Muscle of arm (tissue), 12 donors: ENCODE results near the gene AP3M1. TPM values are rescaled to one million over a fixed set of nuclear protein-coding genes. Genes with fewer than 3 reads are reported as not detected.
A peak's percentile ranks its signal among the peaks of the same experiment; 100 is the strongest.
"Not testable (repeated sequence)": the region's sequence is repeated elsewhere in the genome, so short reads cannot be mapped to it uniquely, and the experiment has no call there.

Experiments used
- DNase-seq: peaks from one replicate; pipeline ENCODE4 v3.0.0-alpha.2; 2013
- polyA plus RNA-seq, 12 donors: library from polyadenylated mRNA; unstranded; fragments of 120-200 nt; gene quantifications; one replicate each; pipeline ENCODE4 v1.2.1, GENCODE V29; 2013; ENCODE audit not compliant: insufficient read length in 12 of 12

AP3M1 gene
- polyA plus RNA-seq, 12 donors, result 34.8 to 49.0 (median 43.6) TPM; not detected in 1

DNA sequence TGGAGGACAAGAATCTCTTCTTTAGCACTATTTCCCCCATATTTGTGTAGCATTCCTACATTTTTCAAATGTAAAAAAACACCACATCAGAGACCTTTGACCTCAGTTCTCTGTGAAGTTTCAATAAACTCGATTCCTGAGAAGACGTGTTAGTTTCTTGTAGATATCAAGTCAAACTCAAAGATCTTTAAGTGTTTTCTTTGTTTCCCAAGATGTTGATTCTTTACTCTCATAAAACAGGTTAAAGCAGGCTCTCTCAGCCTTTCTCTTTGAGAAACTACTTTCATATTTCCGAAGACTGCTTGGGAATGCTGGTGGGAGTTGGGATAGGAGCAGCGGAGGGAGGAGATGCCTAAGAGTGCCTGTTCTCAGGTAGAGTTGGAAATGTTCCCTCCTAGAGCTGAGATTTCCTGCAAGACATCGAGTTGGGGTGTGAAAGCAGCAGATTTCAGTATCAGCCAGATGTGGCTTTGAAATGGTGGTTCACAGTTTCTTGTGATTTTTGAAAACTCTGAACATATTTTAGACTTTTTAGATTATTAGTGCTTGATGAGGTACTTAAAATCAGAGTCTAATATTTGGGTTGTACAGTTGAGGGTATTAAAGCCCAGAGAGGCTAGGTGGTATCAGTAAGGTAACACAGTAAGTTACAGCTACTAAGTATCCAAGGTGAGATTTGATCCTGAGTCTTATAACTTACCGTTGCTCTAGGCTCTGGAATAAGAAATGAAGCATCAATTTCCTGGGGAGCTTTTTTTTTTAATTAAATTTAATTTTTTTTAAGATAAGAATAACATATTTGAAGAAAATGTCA is 14.3 kb upstream of the AP3M1 start:
- DNase-seq, result no peak

GRCh38 chr10:74163319-74164068 is 12.9 kb upstream of the AP3M1 start:
- DNase-seq, result no peak

DNA sequence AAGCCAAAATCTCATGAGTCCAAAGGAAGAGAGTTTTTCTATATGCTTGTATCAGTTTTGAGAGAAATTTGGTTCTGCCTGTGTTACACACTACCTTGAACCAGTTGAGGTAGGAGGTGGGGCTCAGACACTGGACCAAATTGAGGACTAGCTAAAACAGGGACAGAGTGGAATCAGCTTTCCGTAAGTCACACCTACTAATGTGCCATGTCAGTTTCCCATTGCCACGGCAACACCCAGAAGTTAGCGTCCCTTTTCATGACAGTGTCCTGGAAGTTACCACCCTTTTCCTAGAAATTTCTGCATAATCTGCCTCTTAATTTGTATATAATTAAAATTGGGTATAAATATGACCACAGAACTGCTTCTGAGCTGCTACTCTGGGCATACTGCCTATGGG is 9.4 kb upstream of the AP3M1 start:
- DNase-seq, result no peak

GRCh38 chr10:74156919-74157289 is 6.3 kb upstream of the AP3M1 start:
- no peak for DNase-seq

DNA sequence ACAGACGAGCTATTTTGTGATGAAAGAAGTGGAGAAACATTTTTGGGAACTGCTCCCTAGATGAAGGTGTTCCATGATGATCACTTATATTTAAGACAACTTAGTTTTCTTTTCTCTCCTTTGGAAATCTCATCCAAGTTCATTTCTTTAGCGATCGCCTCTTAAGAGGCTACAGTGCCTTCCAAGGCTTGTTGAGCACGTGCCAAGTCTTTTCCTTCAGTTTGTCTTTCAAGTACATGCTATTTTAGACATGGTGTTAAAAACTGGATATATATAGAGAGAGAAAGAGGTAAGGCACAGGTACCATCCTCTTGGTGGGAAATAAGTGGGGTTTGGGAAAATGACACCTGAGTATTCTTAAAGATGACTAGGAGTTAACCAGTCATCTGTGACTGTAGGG is 3.0 kb upstream of the AP3M1 start:
- DNase-seq, result no peak

DNA sequence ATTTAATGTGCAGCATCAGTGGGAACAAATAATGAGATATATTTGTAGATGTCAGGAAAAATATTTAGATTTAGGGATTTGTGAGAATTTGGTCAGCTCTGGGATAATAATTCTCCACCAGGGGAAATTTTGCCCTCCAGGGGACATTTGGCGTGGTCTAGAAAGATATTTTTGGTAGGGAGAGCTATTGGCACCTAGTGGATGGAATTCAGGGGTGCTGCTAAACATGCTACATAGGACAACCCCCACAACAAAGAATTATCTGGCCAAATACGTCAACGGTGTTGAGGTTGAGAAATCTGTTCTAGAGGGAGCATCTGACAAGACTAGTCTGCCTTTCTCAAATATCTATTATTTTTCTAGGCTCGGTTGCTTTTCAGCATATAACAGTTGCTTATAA is 2.5 kb upstream of the AP3M1 start:
- DNase-seq, result no peak

GRCh38 chr10:74151879-74152722 is 1.5 kb upstream of the AP3M1 start:
- no peak for DNase-seq

GRCh38 chr10:74150990-74151878 is 606 bp upstream of the AP3M1 start, which contains the start of gene ADK:
Gene ADK (plus strand): TSS chr10:74151221. CDS start chr10:74151279, 58 bp downstream.
- peak; percentile 99 for DNase-seq

DNA sequence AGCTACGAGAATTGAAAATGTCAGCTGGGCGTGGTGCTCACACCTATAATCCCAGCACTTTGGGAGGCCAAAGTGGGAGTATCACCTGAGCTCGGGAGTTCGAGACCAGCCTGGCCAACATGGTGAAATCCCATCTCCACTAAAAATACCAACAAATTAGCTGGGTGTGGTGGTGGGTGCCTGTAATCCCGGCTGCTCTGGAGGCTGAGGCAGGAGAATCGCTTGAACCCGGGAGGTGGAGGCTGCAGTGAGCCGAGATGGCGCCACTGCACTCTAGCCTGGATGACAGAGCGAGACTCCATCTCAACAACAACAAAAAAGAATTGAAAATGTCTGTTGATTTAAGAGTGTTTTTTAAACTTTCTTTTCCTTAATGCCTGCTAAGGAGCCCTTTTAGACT is 3.6 kb downstream of the AP3M1 start:
- not testable (repeated sequence) for DNase-seq

DNA sequence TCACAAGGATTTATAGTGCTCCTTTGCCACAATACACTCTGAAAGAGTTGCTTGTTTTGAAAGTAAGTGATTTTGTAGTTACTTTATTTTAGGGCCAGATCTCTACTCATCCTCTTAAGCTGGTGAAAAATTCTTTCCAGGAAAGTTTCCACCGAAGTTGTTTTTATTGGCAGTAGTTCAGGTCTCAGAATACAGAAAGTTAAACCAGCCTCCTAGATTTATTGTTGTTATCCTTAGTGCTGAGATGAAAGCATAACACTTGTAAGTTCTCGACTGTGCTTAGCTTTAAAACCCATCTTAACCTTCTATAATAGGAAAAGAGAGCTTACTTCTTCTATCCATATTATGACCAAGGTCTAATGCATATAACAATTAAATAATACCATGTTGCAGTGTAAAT is 5.5 kb downstream of the AP3M1 start:
- peak; percentile 47 for DNase-seq

- DNase-seq, result no peak
Observed at GRCh38 chr10:74140553-74140952, 10.1 kb downstream of the AP3M1 start.

GRCh38 chr10:74139981-74140380 is 10.6 kb downstream of the AP3M1 start:
- no peak for DNase-seq

DNA sequence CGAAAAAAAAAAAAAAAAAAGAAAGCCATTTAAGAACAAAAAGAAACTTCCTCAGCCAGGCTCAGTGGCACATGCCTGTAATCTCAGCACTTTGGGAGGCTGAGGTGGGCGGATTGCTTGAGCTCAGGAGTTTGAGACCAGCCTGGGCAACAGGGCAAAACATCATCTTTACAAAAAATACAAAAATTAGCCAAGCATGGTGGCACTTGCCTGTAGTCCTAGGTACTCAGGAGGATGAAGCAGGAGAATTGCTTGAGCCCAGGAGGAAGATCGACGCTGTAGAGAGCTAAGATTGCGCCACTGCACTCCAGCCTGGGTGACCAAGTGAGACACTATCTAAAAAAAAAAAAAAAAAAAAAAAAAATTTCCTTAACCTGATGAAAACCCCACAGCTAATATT is 12.0 kb downstream of the AP3M1 start:
- not testable (repeated sequence) for DNase-seq

- no peak for DNase-seq
Observed at GRCh38 chr10:74137992-74138391, 12.6 kb downstream of the AP3M1 start.

DNA sequence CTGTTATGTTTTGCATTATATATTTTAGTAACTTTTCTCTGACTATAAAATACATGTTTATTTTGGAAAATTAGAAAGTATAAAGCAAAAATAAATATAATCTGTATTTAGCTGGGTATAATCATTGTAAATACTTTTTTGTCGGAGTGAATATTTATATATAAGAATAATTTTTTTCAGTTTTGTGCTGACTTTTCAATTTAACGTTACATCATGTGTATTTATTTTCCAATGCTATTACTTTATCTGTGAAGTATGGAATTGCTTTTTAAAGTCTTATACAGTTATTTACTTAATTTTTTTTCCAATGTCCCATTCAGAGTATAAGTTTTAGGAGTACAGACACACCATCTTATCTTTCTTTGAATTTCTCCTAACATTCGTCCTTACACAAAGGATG is 15.2 kb downstream of the AP3M1 start:
- DNase-seq, result no peak

GRCh38 chr10:74133923-74134820 is 16.5 kb downstream of the AP3M1 start:
- DNase-seq, result no peak

GRCh38 chr10:74123081-74123480 is 27.5 kb downstream of the AP3M1 start:
- no peak for DNase-seq

- DNase-seq, result no peak
Observed at GRCh38 chr10:74122060-74122459, 28.6 kb downstream of the AP3M1 start.

GRCh38 chr10:74121368-74121767 is 29.3 kb downstream of the AP3M1 start:
- DNase-seq, result no peak

GRCh38 chr10:74120911-74121310 is 29.7 kb downstream of the AP3M1 start:
- no peak for DNase-seq
